ENCODE data around the gene SCN11A.

SCN11A gene

DNA sequence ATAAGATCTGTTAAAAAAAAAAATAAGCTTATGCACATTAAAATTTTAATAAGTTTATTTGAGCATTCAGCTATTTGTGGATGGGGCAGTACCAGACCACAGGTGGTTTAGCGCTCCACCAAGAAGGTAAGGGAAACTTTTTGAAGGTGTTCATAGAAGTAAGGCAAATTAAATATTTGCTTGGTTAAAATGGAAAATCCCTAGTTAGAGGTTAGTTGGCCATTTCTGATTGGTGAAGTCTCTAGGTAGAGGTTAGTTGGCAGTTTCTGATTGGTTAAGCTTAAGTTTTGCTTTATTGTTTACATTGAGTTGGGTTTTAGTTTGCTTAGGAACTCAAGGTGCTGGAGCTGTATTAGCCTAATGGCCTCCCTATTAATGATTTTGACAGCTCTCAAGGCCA lies 30.7 kb downstream of the SCN11A start:
- Histone ChIP-seq H3K4me3 (ENCODE audit: low read length) (no peak overlapping the region), H3K4me1 (ENCODE audit: low read length) (peaks cover 6% of the 10 kb centered on the region), H3K79me2 (ENCODE audit: low read length) (no peaks in the 10 kb centered on the region), H3K27ac (ENCODE audit: low read length) (no peak overlapping the region), H3K36me3 (replicated peaks; ENCODE audit: low read depth, low read length) (no peaks in the 10 kb centered on the region), H3K27me3 (ENCODE audit: low read depth, low read length) (peaks cover 4% of the 10 kb centered on the region; the same call in 1 of the 2 replicates), H2AFZ (ENCODE audit: low read depth, low read length) (no peak overlapping the region), H3K9ac (ENCODE audit: low read length) (no peak overlapping the region), H4K20me1 (ENCODE audit: insufficient read depth, low read length) (no peaks in the 10 kb centered on the region), H3K4me2 (ENCODE audit: low read length) (no peak overlapping the region), H3K9me3 (ENCODE audit: insufficient read depth, low read length) (no peaks in the 10 kb centered on the region)
- TF ChIP-seq EZH2phosphoT487 (IDR thresholded peaks at IDR 0.05; ENCODE audit: low read depth): no peak
- TF ChIP-seq, protein P1, sequence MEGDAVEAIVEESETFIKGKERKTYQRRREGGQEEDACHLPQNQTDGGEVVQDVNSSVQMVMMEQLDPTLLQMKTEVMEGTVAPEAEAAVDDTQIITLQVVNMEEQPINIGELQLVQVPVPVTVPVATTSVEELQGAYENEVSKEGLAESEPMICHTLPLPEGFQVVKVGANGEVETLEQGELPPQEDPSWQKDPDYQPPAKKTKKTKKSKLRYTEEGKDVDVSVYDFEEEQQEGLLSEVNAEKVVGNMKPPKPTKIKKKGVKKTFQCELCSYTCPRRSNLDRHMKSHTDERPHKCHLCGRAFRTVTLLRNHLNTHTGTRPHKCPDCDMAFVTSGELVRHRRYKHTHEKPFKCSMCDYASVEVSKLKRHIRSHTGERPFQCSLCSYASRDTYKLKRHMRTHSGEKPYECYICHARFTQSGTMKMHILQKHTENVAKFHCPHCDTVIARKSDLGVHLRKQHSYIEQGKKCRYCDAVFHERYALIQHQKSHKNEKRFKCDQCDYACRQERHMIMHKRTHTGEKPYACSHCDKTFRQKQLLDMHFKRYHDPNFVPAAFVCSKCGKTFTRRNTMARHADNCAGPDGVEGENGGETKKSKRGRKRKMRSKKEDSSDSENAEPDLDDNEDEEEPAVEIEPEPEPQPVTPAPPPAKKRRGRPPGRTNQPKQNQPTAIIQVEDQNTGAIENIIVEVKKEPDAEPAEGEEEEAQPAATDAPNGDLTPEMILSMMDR (IDR thresholded peaks at IDR 0.05; ENCODE audit: low read depth, low read length): no peak

DNA sequence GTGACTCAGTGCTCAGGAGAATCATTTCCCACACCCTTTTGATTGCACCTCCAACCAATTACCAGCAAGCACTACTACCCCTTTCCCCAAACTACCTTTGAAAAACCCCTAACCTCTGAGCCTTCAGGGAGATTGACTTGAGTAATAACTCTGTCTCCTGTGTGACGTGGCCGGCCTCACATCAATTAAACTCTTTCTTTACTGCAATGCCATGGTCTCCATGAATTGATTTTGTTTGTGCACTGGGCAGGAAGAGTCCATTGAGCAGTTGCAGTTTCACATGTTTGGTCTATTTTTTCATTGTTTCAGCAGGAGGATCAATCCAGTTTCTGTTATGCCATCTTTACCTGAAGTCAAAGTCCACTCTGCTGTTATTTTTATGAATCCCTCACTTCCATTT lies 32.4 kb downstream of the SCN11A start:
- Histone ChIP-seq H3K36me3 (replicated peaks; ENCODE audit: low read depth, low read length) (no peaks in the 10 kb centered on the region), H3K79me2 (ENCODE audit: low read length) (no peaks in the 10 kb centered on the region), H2AFZ (ENCODE audit: low read depth, low read length) (no peak overlapping the region), H3K4me2 (ENCODE audit: low read length) (no peak overlapping the region), H3K27me3 (ENCODE audit: low read depth, low read length) (peaks cover 4% of the 10 kb centered on the region; the same call in 1 of the 2 replicates), H3K4me1 (ENCODE audit: low read length) (peaks cover 6% of the 10 kb centered on the region), H3K27ac (ENCODE audit: low read length) (no peak overlapping the region), H3K9ac (ENCODE audit: low read length) (no peak overlapping the region), H4K20me1 (ENCODE audit: insufficient read depth, low read length) (no peaks in the 10 kb centered on the region), H3K4me3 (ENCODE audit: low read length) (no peak overlapping the region), H3K9me3 (ENCODE audit: insufficient read depth, low read length) (no peaks in the 10 kb centered on the region)
- TF ChIP-seq, protein P1 (IDR thresholded peaks at IDR 0.05; ENCODE audit: low read depth, low read length): no peak
- no peak for TF ChIP-seq EZH2phosphoT487 (IDR thresholded peaks at IDR 0.05; ENCODE audit: low read depth)

DNA sequence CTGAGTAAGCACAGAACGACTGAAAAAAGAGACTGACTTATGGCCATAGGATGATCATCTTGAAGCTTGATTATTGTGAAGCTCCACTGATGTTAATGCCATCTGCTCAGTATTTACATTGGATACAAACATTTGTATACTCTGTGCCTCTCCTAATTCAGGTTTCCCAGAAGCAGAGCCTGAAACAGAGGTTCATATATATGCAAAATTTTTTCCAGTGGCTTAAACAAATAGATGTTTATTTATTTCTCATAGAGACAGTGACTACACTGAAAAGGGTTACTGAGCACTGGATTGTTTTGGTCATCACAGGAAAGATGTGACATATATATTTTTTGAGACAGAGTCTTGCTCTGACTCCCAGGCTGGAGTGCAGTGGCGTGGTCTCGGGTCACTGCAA lies 36.3 kb downstream of the SCN11A start:
- no peak for TF ChIP-seq EZH2phosphoT487 (IDR thresholded peaks at IDR 0.05; ENCODE audit: low read depth)
- TF ChIP-seq, protein P1 (IDR thresholded peaks at IDR 0.05; ENCODE audit: low read depth, low read length): no peak
- Histone ChIP-seq H2AFZ (ENCODE audit: low read depth, low read length) (no peak overlapping the region), H3K27me3 (ENCODE audit: low read depth, low read length) (peaks cover 4% of the 10 kb centered on the region; the same call in 1 of the 2 replicates), H3K4me2 (ENCODE audit: low read length) (no peak overlapping the region), H3K36me3 (replicated peaks; ENCODE audit: low read depth, low read length) (no peaks in the 10 kb centered on the region), H3K9ac (ENCODE audit: low read length) (no peak overlapping the region), H3K27ac (ENCODE audit: low read length) (no peak overlapping the region), H3K4me1 (ENCODE audit: low read length) (peaks cover 10% of the 10 kb centered on the region), H3K9me3 (ENCODE audit: insufficient read depth, low read length) (no peaks in the 10 kb centered on the region), H3K4me3 (ENCODE audit: low read length) (no peak overlapping the region), H3K79me2 (ENCODE audit: low read length) (no peaks in the 10 kb centered on the region), H4K20me1 (ENCODE audit: insufficient read depth, low read length) (no peaks in the 10 kb centered on the region)

DNA sequence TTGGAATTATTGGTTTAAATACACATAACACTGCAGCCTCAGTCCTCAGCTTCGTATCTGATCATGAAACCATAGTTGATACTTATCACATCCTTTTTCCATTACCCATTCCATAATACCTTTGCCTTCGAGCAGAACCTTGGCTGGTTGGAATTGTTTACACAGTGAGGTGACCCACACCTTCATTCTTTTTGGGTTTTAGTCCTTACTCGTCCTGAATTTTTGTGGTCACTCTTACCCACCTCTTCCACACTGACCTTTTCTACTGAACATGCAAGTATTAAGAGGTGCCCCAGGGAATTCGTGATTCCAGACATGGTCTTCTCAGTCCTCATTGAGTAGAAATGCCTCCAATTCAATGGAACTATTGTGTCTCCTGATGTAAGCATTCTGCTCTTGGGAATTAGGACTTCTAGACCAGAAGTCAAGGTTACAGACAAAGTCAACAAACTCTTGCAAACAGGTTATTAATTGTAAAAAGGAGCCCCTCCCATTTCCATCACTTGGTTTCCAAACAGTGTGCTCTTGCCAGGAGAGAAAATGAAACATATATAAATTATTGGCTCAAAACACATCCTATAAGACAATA lies 37.7 kb downstream of the SCN11A start:
- Histone ChIP-seq H3K9ac (ENCODE audit: low read length) (no peak overlapping the region), H3K9me3 (ENCODE audit: insufficient read depth, low read length) (no peaks in the 10 kb centered on the region), H3K36me3 (replicated peaks; ENCODE audit: low read depth, low read length) (no peaks in the 10 kb centered on the region), H4K20me1 (ENCODE audit: insufficient read depth, low read length) (no peaks in the 10 kb centered on the region), H3K4me1 (ENCODE audit: low read length) (peaks cover 10% of the 10 kb centered on the region), H3K27ac (ENCODE audit: low read length) (no peak overlapping the region), H2AFZ (ENCODE audit: low read depth, low read length) (no peak overlapping the region), H3K27me3 (ENCODE audit: low read depth, low read length) (peaks cover 4% of the 10 kb centered on the region; the same call in 1 of the 2 replicates), H3K4me2 (ENCODE audit: low read length) (no peak overlapping the region), H3K79me2 (ENCODE audit: low read length) (no peaks in the 10 kb centered on the region), H3K4me3 (ENCODE audit: low read length) (no peak overlapping the region)
- TF ChIP-seq, protein P1 (IDR thresholded peaks at IDR 0.05; ENCODE audit: low read depth, low read length): no peak
- no peak for TF ChIP-seq EZH2phosphoT487 (IDR thresholded peaks at IDR 0.05; ENCODE audit: low read depth)
